ENCODE results near the gene CCDC66. TPM values are rescaled to one million over a fixed set of nuclear protein-coding genes. Genes with fewer than 3 reads are reported as not detected.

CCDC66 gene
- polyA plus RNA-seq, 1 of the 3 experiments (the other 2 are of a cell fraction): 4.6 TPM

GRCh38 chr3:56519641-56520040 is 37.3 kb upstream of the CCDC66 start:
- ChIA-PET CTCF (interaction anchor here (1.2 to 1.8 kb wide), 3 partner anchors 24 to 180 kb away, joined by 5 to 7 read pairs (median 7); no protein-coding TSS in a partner anchor), POLR2A (no interaction called here)
- Histone ChIP-seq H3K9ac (no peak overlapping the region), H3K4me2 (no peak overlapping the region), H3K9me3 (no peaks in the 10 kb centered on the region), H3K27ac (ENCODE audit: low read depth in 2 of 2, low read length in 1 of 2) (no peak overlapping the region), H3K27me3 (ENCODE audit: insufficient read depth) (no peaks in the 10 kb centered on the region), H4K20me1 (ENCODE audit: insufficient read depth) (no peaks in the 10 kb centered on the region), H3K4me3 (ENCODE audit: low read depth in 2 of 2, low read length in 1 of 2) (no peak overlapping the region), H3K4me1 (ENCODE audit: control insufficient read depth in 1 of 2, insufficient read depth in 2 of 2, low read depth in 1 of 2, low read length in 1 of 2) (no peaks in the 10 kb centered on the region), H3F3A (replicated peaks; ENCODE audit: insufficient read depth) (no peaks in the 10 kb centered on the region), H2AFZ (ENCODE audit: low read depth) (no peak overlapping the region), H3K36me3 (replicated peaks in 1 of 2; ENCODE audit: control insufficient read depth in 1 of 2, insufficient read depth in 2 of 2, low read length in 1 of 2) (no peaks in the 10 kb centered on the region), H3K9me2 (no peaks in the 10 kb centered on the region), H3K79me2 (ENCODE audit: insufficient read depth) (no peaks in the 10 kb centered on the region)
- no peak for DNase-seq
- WGBS (ENCODE audit: low lambda C conversion rate): 15% methylated on average over 1 of the region's 1 CpG
- TF ChIP-seq POLR2AphosphoS5 (IDR thresholded peaks at IDR 0.05; ENCODE audit: low read depth, low read length) (no peak), EZH2phosphoT487 (IDR thresholded peaks at IDR 0.05; ENCODE audit: borderline replicate concordance, low read depth) (no peak), FOSL2 (IDR thresholded peaks at IDR 0.05; ENCODE audit: borderline replicate concordance, low read depth) (no peak), USF2 (IDR thresholded peaks at IDR 0.05; ENCODE audit: borderline replicate concordance, low read depth, low read length) (no peak), FOXM1 (IDR thresholded peaks at IDR 0.05; ENCODE audit: low read depth) (no peak), MAX (IDR thresholded peaks at IDR 0.05; ENCODE audit: low read depth) (no peak), EP300 (IDR thresholded peaks at IDR 0.05; ENCODE audit: borderline replicate concordance in 1 of 2, low read depth in 1 of 2, low read length in 1 of 2) (no peak)

GRCh38 chr3:56522374-56522773 is 34.6 kb upstream of the CCDC66 start:
- H3K9me3 ChIP-seq: no peaks in the 10 kb centered on the region
- no peak overlapping the region for H3K27ac ChIP-seq (ENCODE audit: low read depth in 2 of 2, low read length in 1 of 2)
- H3K4me1 ChIP-seq (ENCODE audit: control insufficient read depth in 1 of 2, insufficient read depth in 2 of 2, low read depth in 1 of 2, low read length in 1 of 2): no peaks in the 10 kb centered on the region
- H3K4me2 ChIP-seq: no peak overlapping the region
- TF ChIP-seq, protein P1, sequence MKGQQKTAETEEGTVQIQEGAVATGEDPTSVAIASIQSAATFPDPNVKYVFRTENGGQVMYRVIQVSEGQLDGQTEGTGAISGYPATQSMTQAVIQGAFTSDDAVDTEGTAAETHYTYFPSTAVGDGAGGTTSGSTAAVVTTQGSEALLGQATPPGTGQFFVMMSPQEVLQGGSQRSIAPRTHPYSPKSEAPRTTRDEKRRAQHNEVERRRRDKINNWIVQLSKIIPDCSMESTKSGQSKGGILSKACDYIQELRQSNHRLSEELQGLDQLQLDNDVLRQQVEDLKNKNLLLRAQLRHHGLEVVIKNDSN (IDR thresholded peaks at IDR 0.05; ENCODE audit: borderline replicate concordance, low read depth): no peak
- TF ChIP-seq JUND (IDR thresholded peaks at IDR 0.05) (no peak), POLR2AphosphoS5 (IDR thresholded peaks at IDR 0.05; ENCODE audit: low read depth, low read length) (no peak), NRF1 (IDR thresholded peaks at IDR 0.05; ENCODE audit: low read depth, low read length) (no peak), MXI1 (IDR thresholded peaks at IDR 0.05; ENCODE audit: low read depth, low read length) (no peak), TEAD4 (IDR thresholded peaks at IDR 0.05; ENCODE audit: borderline replicate concordance, insufficient read depth) (no peak), YY1 (IDR thresholded peaks at IDR 0.05; ENCODE audit: low read depth) (no peak), RXRA (IDR thresholded peaks at IDR 0.05; ENCODE audit: borderline replicate concordance, low read depth) (no peak), TCF12 (IDR thresholded peaks at IDR 0.05) (no peak), CHD2 (IDR thresholded peaks at IDR 0.05; ENCODE audit: low read length, partially characterized antibody) (no peak), USF2 (IDR thresholded peaks at IDR 0.05; ENCODE audit: borderline replicate concordance, low read depth, low read length) (no peak), FOXJ3 (CRISPR knock-in tag; IDR thresholded peaks at IDR 0.05) (no peak), TAF1 (IDR thresholded peaks at IDR 0.05; ENCODE audit: borderline replicate concordance, low read depth, low read length) (no peak)
- TF ChIP-seq, protein P2, sequence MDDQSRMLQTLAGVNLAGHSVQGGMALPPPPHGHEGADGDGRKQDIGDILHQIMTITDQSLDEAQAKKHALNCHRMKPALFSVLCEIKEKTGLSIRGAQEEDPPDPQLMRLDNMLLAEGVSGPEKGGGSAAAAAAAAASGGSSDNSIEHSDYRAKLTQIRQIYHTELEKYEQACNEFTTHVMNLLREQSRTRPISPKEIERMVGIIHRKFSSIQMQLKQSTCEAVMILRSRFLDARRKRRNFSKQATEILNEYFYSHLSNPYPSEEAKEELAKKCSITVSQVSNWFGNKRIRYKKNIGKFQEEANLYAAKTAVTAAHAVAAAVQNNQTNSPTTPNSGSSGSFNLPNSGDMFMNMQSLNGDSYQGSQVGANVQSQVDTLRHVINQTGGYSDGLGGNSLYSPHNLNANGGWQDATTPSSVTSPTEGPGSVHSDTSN (IDR thresholded peaks at IDR 0.05): no peak
- DNase-seq: no peak
- H3K79me2 ChIP-seq (ENCODE audit: insufficient read depth): no peaks in the 10 kb centered on the region
- ChIA-PET POLR2A (no interaction called here), CTCF (interaction anchor here (1.5 kb wide), 1 partner anchor 28 kb away, joined by 10 read pairs; no protein-coding TSS in a partner anchor)
- H3K27me3 ChIP-seq (ENCODE audit: insufficient read depth): no peaks in the 10 kb centered on the region
- WGBS (ENCODE audit: low lambda C conversion rate): 49% methylated on average over 7 of the region's 7 CpGs
- no peak overlapping the region for H3K9ac ChIP-seq
- H3K4me3 ChIP-seq (ENCODE audit: low read depth in 2 of 2, low read length in 1 of 2): no peak overlapping the region
- H3K9me2 ChIP-seq: no peaks in the 10 kb centered on the region
- no peaks in the 10 kb centered on the region for H3F3A ChIP-seq (replicated peaks; ENCODE audit: insufficient read depth)
- H3K36me3 ChIP-seq (replicated peaks in 1 of 2; ENCODE audit: control insufficient read depth in 1 of 2, insufficient read depth in 2 of 2, low read length in 1 of 2): no peaks in the 10 kb centered on the region
- no peak overlapping the region for H2AFZ ChIP-seq (ENCODE audit: low read depth)
- H4K20me1 ChIP-seq (ENCODE audit: insufficient read depth): no peaks in the 10 kb centered on the region

All from SK-N-SH (cell line).